ENCODE measurements around the gene NDUFC1. TPM values are rescaled to one million over a fixed set of nuclear protein-coding genes. Genes with fewer than 3 reads are reported as not detected.
"Not testable (repeated sequence)": the region's sequence is repeated elsewhere in the genome, so short reads cannot be mapped to it uniquely, and the experiment has no call there.

The NDUFC1 gene
- total RNA-seq, 2 experiments from 2014 or later, result 56.2 to 60.6 TPM

GRCh38 chr4:139267301-139267700 lies 35.0 kb downstream of the NDUFC1 start:
- TF ChIP-seq, protein P1, sequence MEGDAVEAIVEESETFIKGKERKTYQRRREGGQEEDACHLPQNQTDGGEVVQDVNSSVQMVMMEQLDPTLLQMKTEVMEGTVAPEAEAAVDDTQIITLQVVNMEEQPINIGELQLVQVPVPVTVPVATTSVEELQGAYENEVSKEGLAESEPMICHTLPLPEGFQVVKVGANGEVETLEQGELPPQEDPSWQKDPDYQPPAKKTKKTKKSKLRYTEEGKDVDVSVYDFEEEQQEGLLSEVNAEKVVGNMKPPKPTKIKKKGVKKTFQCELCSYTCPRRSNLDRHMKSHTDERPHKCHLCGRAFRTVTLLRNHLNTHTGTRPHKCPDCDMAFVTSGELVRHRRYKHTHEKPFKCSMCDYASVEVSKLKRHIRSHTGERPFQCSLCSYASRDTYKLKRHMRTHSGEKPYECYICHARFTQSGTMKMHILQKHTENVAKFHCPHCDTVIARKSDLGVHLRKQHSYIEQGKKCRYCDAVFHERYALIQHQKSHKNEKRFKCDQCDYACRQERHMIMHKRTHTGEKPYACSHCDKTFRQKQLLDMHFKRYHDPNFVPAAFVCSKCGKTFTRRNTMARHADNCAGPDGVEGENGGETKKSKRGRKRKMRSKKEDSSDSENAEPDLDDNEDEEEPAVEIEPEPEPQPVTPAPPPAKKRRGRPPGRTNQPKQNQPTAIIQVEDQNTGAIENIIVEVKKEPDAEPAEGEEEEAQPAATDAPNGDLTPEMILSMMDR (IDR thresholded peaks at IDR 0.05), result no peak
- no peak for DNase-seq
- ChIA-PET CTCF (interaction anchor here (1.9 to 2.8 kb wide), 2 partner anchors 13 to 29 kb away, joined by 8 to 15 read pairs; partner anchors contain the start of gene MGARP), POLR2A (interaction anchor here (0.6 to 2.1 kb wide), 3 partner anchors 28 to 139 kb away, joined by 3 to 11 read pairs (median 8); partner anchors contain the start of gene NAA15)
- intact Hi-C loops (cut with micrococcal nuclease), result no loop called here
- Mint-ChIP-seq H3K4me1 (ENCODE audit: low read depth) (peaks cover 22% of the 10 kb centered on the region), H3K36me3 (ENCODE audit: low read depth) (no peaks in the 10 kb centered on the region), H3K4me3 (no peak overlapping the region), H3K27me3 (no peaks in the 10 kb centered on the region), H3K27ac (no peak overlapping the region), H3K9me3 (no peaks in the 10 kb centered on the region)
- ATAC-seq, result no peak

- Mint-ChIP-seq H3K27ac (peak overlapping the region; percentile 62), H3K36me3 (ENCODE audit: low read depth) (no peaks in the 10 kb centered on the region), H3K27me3 (no peaks in the 10 kb centered on the region), H3K4me1 (ENCODE audit: low read depth) (peaks cover 22% of the 10 kb centered on the region), H3K4me3 (peak overlapping the region; percentile 31), H3K9me3 (no peaks in the 10 kb centered on the region)
- CTCF ChIA-PET, result interaction anchor here (0.9 to 2.8 kb wide), 7 partner anchors 8 to 236 kb away, joined by 3 to 15 read pairs (median 5); partner anchors contain the start of genes MGARP and NAA15
- TF ChIP-seq, protein P1 (IDR thresholded peaks at IDR 0.05), result no peak
- ATAC-seq, result peak; percentile 97
- peak; percentile 96 for DNase-seq
- POLR2A ChIA-PET, result interaction anchor here (1.0 to 2.1 kb wide), 5 partner anchors 10 to 91 kb away, joined by 3 to 11 read pairs (median 6); partner anchors contain the start of genes NAA15 and NDUFC1
- intact Hi-C loops (cut with micrococcal nuclease), result no loop called here
Measured at GRCh38 chr4:139266583-139267257, 35.6 kb downstream of the NDUFC1 start.

GRCh38 chr4:139266208-139266582 lies 36.1 kb downstream of the NDUFC1 start:
- POLR2A ChIA-PET, result interaction anchor here (0.6 to 2.1 kb wide), 6 partner anchors 9 to 90 kb away, joined by 3 to 11 read pairs (median 5); partner anchors contain the start of genes NAA15 and NDUFC1
- Mint-ChIP-seq H3K36me3 (ENCODE audit: low read depth) (no peaks in the 10 kb centered on the region), H3K9me3 (no peaks in the 10 kb centered on the region), H3K4me3 (peak overlapping the region; percentile 31), H3K27me3 (no peaks in the 10 kb centered on the region), H3K4me1 (ENCODE audit: low read depth) (peaks cover 22% of the 10 kb centered on the region), H3K27ac (peak overlapping the region; percentile 62)
- intact Hi-C loops (cut with micrococcal nuclease), result no loop called here
- TF ChIP-seq, protein P1 (IDR thresholded peaks at IDR 0.05), result no peak
- CTCF ChIA-PET, result interaction anchor here (0.6 to 2.8 kb wide), 9 partner anchors 9 to 236 kb away, joined by 3 to 15 read pairs (median 4); partner anchors contain the start of genes MGARP and NAA15
- no peak for DNase-seq
- ATAC-seq, result peak; percentile 3

- ChIA-PET POLR2A (interaction anchor here (0.6 to 2.1 kb wide), 5 partner anchors 9 to 89 kb away, joined by 3 to 8 read pairs (median 4); partner anchors contain the start of genes NAA15 and NDUFC1), CTCF (interaction anchor here (0.6 to 2.8 kb wide), 9 partner anchors 10 to 235 kb away, joined by 3 to 15 read pairs (median 4); partner anchors contain the start of genes MGARP and NAA15)
- H3K36me3 Mint-ChIP-seq (ENCODE audit: low read depth), result no peaks in the 10 kb centered on the region
- intact Hi-C loops (cut with micrococcal nuclease), result no loop called here
- TF ChIP-seq, protein P1 (IDR thresholded peaks at IDR 0.05), result no peak
- H3K27ac Mint-ChIP-seq, result no peak overlapping the region
- ATAC-seq (no peak), DNase-seq (no peak)
- peaks cover 22% of the 10 kb centered on the region for H3K4me1 Mint-ChIP-seq (ENCODE audit: low read depth)
- no peak overlapping the region for H3K4me3 Mint-ChIP-seq
- H3K27me3 Mint-ChIP-seq, result no peaks in the 10 kb centered on the region
- no peaks in the 10 kb centered on the region for H3K9me3 Mint-ChIP-seq
Measured at GRCh38 chr4:139265654-139266053, 36.6 kb downstream of the NDUFC1 start.

DNA sequence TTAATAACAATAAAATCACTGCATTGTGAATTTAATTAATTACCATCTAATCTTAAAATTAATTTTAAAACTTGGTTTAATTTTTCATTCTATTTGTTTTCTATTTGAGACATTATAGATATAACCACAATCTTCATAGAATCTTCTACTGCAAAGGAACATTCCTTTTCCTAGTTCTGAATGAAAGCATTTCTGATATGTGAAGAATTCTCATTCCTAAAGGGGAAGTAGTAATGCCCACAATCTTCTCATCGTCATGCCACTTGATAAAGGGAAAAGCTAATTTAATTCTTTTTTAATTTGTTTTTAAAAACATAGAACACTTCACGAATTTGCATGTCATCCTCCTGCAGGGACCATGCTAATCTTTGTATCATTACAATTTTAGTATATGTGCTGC lies 45.9 kb downstream of the NDUFC1 start:
- POLR2A ChIA-PET, result interaction anchor here (0.9 to 1.3 kb wide), 2 partner anchors 10 to 39 kb away, joined by 3 to 4 read pairs; no protein-coding TSS in a partner anchor
- H3K27me3 Mint-ChIP-seq, result no peaks in the 10 kb centered on the region
- CTCF ChIA-PET, result interaction anchor here (1.1 kb wide), 1 partner anchor 25 kb away, joined by 3 read pairs; no protein-coding TSS in a partner anchor
- no peaks in the 10 kb centered on the region for H3K36me3 Mint-ChIP-seq (ENCODE audit: low read depth)
- intact Hi-C loops (cut with micrococcal nuclease), result no loop called here
- H3K4me1 Mint-ChIP-seq (ENCODE audit: low read depth), result no peaks in the 10 kb centered on the region
- no peak overlapping the region for H3K4me3 Mint-ChIP-seq
- H3K9me3 Mint-ChIP-seq, result no peaks in the 10 kb centered on the region
- no peak overlapping the region for H3K27ac Mint-ChIP-seq
- TF ChIP-seq, protein P1 (IDR thresholded peaks at IDR 0.05), result no peak
- no peak for DNase-seq
- ATAC-seq, result no peak

- CTCF ChIA-PET, result interaction anchor here (1.3 kb wide), 1 partner anchor 11 kb away, joined by 5 read pairs; no protein-coding TSS in a partner anchor
- H3K4me3 Mint-ChIP-seq; POLR2A ChIA-PET; H3K4me1 Mint-ChIP-seq (ENCODE audit: low read depth); H3K27ac Mint-ChIP-seq; H3K36me3 Mint-ChIP-seq (ENCODE audit: low read depth); intact Hi-C loops (cut with micrococcal nuclease); H3K9me3 Mint-ChIP-seq; H3K27me3 Mint-ChIP-seq; DNase-seq; ATAC-seq: not testable (repeated sequence)
Measured at GRCh38 chr4:139255581-139255980, 46.7 kb downstream of the NDUFC1 start.

Data from activated CD8-positive, alpha-beta T cell treated with anti-CD3 and anti-CD28 coated beads for 36 hours (primary cell).